H9 (cell line): ENCODE measurements around the gene CARD6. TPM values are rescaled to one million over a fixed set of nuclear protein-coding genes. Genes with fewer than 3 reads are reported as not detected.

Experiments
- DNase-seq: peaks from one replicate; pipeline ENCODE4 v3.0.0-alpha.2; 2017
- H2AFZ ChIP-seq: one replicate; pipeline ENCODE4 v1.6.1; 2013; ENCODE audit warnings: mild to moderate bottlenecking, low read length, control low read depth, moderate library complexity
- H2AK5ac ChIP-seq: 2 replicates; pipeline ENCODE4 v1.6.1; 2013; ENCODE audit warnings: low read length, control low read depth, mixed read lengths; ENCODE audit not compliant: insufficient read length
- H2BK120ac ChIP-seq: one replicate; pipeline ENCODE4 v1.6.1; 2013; ENCODE audit warnings: low read depth, mild to moderate bottlenecking, low read length, control low read depth, inconsistent platforms; ENCODE audit not compliant: poor library complexity, severe bottlenecking
- H2BK12ac ChIP-seq: 2 replicates; pipeline ENCODE4 v1.6.1; 2013; ENCODE audit warnings: low read length, control low read depth, mixed read lengths, low read depth; ENCODE audit not compliant: insufficient read length
- H2BK15ac ChIP-seq: 2 replicates; pipeline ENCODE4 v1.6.1; 2013; ENCODE audit warnings: low read depth, low read length, control low read depth
- H2BK20ac ChIP-seq: one replicate; pipeline ENCODE4 v1.6.1; 2013; ENCODE audit warnings: low read depth, mild to moderate bottlenecking, low read length, control low read depth, inconsistent platforms; ENCODE audit not compliant: poor library complexity, severe bottlenecking
- H2BK5ac ChIP-seq: 2 replicates; pipeline ENCODE4 v1.6.1; 2013; ENCODE audit warnings: low read length, control low read depth, mixed read lengths; ENCODE audit not compliant: insufficient read length
- H3K14ac ChIP-seq: 2 replicates; pipeline ENCODE4 v1.6.1; 2013; ENCODE audit warnings: low read length, control low read depth; ENCODE audit not compliant: insufficient read depth
- H3K18ac ChIP-seq: 2 replicates; pipeline ENCODE4 v1.6.1; 2013; ENCODE audit warnings: low read depth, mild to moderate bottlenecking, mixed read lengths, low read length, control low read depth; ENCODE audit not compliant: insufficient read length
- H3K23ac ChIP-seq: 2 replicates; pipeline ENCODE4 v1.6.1; 2013; ENCODE audit warnings: low read length, control low read depth, mixed read lengths, low read depth; ENCODE audit not compliant: insufficient read length
- H3K23me2 ChIP-seq: 2 replicates; pipeline ENCODE4 v1.6.1; 2013; ENCODE audit warnings: low read depth, mild to moderate bottlenecking, mixed read lengths, low read length, control low read depth; ENCODE audit not compliant: insufficient read length, poor library complexity, severe bottlenecking
- H3K27ac ChIP-seq: 2 replicates; pipeline ENCODE4 v1.5.1; 2013; ENCODE audit warnings: low read length, control low read depth, mixed read lengths, low read depth; ENCODE audit not compliant: insufficient read length
- H3K27me3 ChIP-seq: 2 replicates; pipeline ENCODE4 v1.6.1; 2013; ENCODE audit warnings: low read length, control low read depth, inconsistent platforms; ENCODE audit not compliant: insufficient read depth
- H3K4ac ChIP-seq: 2 replicates; pipeline ENCODE4 v1.6.1; 2013; ENCODE audit warnings: low read depth, mild to moderate bottlenecking, control low read depth, inconsistent platforms, low read length, moderate library complexity
- H3K4me1 ChIP-seq: 2 replicates; pipeline ENCODE4 v1.6.1; 2013; ENCODE audit warnings: low read length, control low read depth, inconsistent platforms; ENCODE audit not compliant: insufficient read depth
- H3K4me2 ChIP-seq: 2 replicates; pipeline ENCODE4 v1.6.1; 2013; ENCODE audit warnings: low read length, control low read depth, mixed read lengths; ENCODE audit not compliant: insufficient read length, insufficient read depth
- H3K56ac ChIP-seq: 2 replicates; pipeline ENCODE4 v1.6.1; 2013; ENCODE audit warnings: low read depth, mild to moderate bottlenecking, mixed read lengths, low read length, control low read depth; ENCODE audit not compliant: insufficient read length
- H3K79me1 ChIP-seq: 2 replicates; pipeline ENCODE4 v1.6.1; 2013; ENCODE audit warnings: low read depth, mild to moderate bottlenecking, moderate library complexity, low read length, control low read depth, inconsistent platforms; ENCODE audit not compliant: insufficient read depth, poor library complexity, severe bottlenecking
- H3K79me2 ChIP-seq: 2 replicates; pipeline ENCODE4 v1.6.1; 2013; ENCODE audit warnings: low read length, control low read depth, inconsistent platforms; ENCODE audit not compliant: insufficient read depth
- H3K9ac ChIP-seq: 2 replicates; pipeline ENCODE4 v1.6.1; 2013; ENCODE audit warnings: low read length, control low read depth, mixed read lengths; ENCODE audit not compliant: insufficient read length; ENCODE audit errors: extremely low read depth
- H3K9me3 ChIP-seq: one replicate; pipeline ENCODE4 v1.6.1; 2013; ENCODE audit warnings: low read depth, low read length, inconsistent platforms; ENCODE audit not compliant: control insufficient read depth
- H3T11ph ChIP-seq: one replicate; pipeline ENCODE4 v1.6.1; 2013; ENCODE audit warnings: mild to moderate bottlenecking, low read length, control low read depth, inconsistent platforms
- H4K20me1 ChIP-seq: one replicate; pipeline ENCODE4 v1.6.1; 2013; ENCODE audit not compliant: control insufficient read depth, insufficient read length, insufficient read depth
- H4K5ac ChIP-seq: 2 replicates; pipeline ENCODE4 v1.6.1; 2013; ENCODE audit warnings: low read depth, mild to moderate bottlenecking, mixed read lengths, low read length, control low read depth; ENCODE audit not compliant: insufficient read length
- H4K8ac ChIP-seq: replicated peaks from 2 replicates; pipeline ENCODE4 v1.6.1; 2013; ENCODE audit warnings: low read length, control low read depth, mixed read lengths, low read depth; ENCODE audit not compliant: insufficient read length
- H4K91ac ChIP-seq: 2 replicates; pipeline ENCODE4 v1.6.1; 2013; ENCODE audit warnings: low read depth, mild to moderate bottlenecking, moderate library complexity, mixed read lengths, low read length, control low read depth; ENCODE audit not compliant: insufficient read length
- H3K27ac Mint-ChIP-seq, 3 experiments: 2 replicates in 2 of 3; 3 replicates in 1 of 3; pipeline ENCODE4 v1.8.0; 2020 to 2021; ENCODE audit warnings: mixed read lengths in 3 of 3, mild to moderate bottlenecking in 1 of 3, moderate library complexity in 1 of 3
- H3K27me3 Mint-ChIP-seq: 2 replicates; pipeline ENCODE4 v1.8.0; 2021; ENCODE audit warnings: low read depth, mild to moderate bottlenecking, moderate library complexity, mixed read lengths
- H3K36me3 Mint-ChIP-seq, 3 experiments: 2 replicates in 2 of 3; 3 replicates in 1 of 3; pipeline ENCODE4 v1.8.0; 2020 to 2021; ENCODE audit warnings: low read depth in 3 of 3, mixed read lengths in 3 of 3; ENCODE audit not compliant: insufficient read depth in 1 of 3
- H3K4me1 Mint-ChIP-seq, 2 experiments: 2 replicates each; pipeline ENCODE4 v1.8.0; 2020; ENCODE audit warnings: mixed read lengths in 2 of 2
- H3K4me3 Mint-ChIP-seq, 2 experiments: 2 replicates in 1 of 2; 3 replicates in 1 of 2; pipeline ENCODE4 v1.8.0; 2020 to 2021; ENCODE audit warnings: mild to moderate bottlenecking in 2 of 2, mixed read lengths in 2 of 2, moderate library complexity in 1 of 2
- H3K9me3 Mint-ChIP-seq, 2 experiments: 2 replicates in 1 of 2; 3 replicates in 1 of 2; pipeline ENCODE4 v1.8.0; 2020; ENCODE audit warnings: mild to moderate bottlenecking in 2 of 2, mixed read lengths in 2 of 2, moderate library complexity in 1 of 2
- WGBS: extraction: QIAGEN DNeasy Blood & Tissue Kit; methylation state at CpG from one replicate; pipeline ENCODE4 v1.1.7; 2013; ENCODE audit warnings: missing lambda C conversion rate, low lambda C conversion rate, mixed read lengths; ENCODE audit not compliant: insufficient read length; ENCODE audit errors: extremely low coverage; 5-methylcytosine and 5-hydroxymethylcytosine counted together
- total RNA-seq: library from RNA; stranded (reverse); gene quantifications from 2 replicates; pipeline ENCODE4 v1.2.1, GENCODE V29; 2021
- TF ChIP-seq, protein P1 (sequence below): fragments of 200-600 bp; sonication (generic); conservative IDR thresholded peaks from 3 replicates; pipeline ENCODE4 v1.8.0; 2021; ENCODE audit warnings: antibody characterized with exemption, mild to moderate bottlenecking

The CARD6 gene
- total RNA-seq, 1 experiment from 2014 or later = 0.35 TPM

- H2BK120ac ChIP-seq = no peak overlapping the region
- peak overlapping the region; percentile 96 for H3K27ac ChIP-seq
- Mint-ChIP-seq H3K27me3 (no peaks in the 10 kb centered on the region), H3K4me1 (peaks cover 24 to 53% of the 10 kb centered on the region in 2 experiments), H3K36me3 (peaks cover 53 to 57% (median 56%) of the 10 kb centered on the region in 3 experiments), H3K4me3 (peak overlapping the region; percentile 100), H3K9me3 (peaks cover 3 to 6% of the 10 kb centered on the region in 2 experiments; a peak in 2 of 5 replicates), H3K27ac (peak overlapping the region; percentile 100)
- no peak overlapping the region for H2BK12ac ChIP-seq
- no CpG with 5 or more reads among the region's 21 CpGs for WGBS
- peaks cover 25% of the 10 kb centered on the region for H3K23me2 ChIP-seq
- H3K9me3 ChIP-seq = no peaks in the 10 kb centered on the region
- H4K8ac ChIP-seq = peak overlapping the region; percentile 97
- peak overlapping the region; percentile 94 for H3K56ac ChIP-seq
- H3K27me3 ChIP-seq = no peaks in the 10 kb centered on the region
- peak overlapping the region; percentile 31 for H2AK5ac ChIP-seq
- H2BK5ac ChIP-seq = peak overlapping the region; percentile 67
- peak overlapping the region; percentile 100 for H3K9ac ChIP-seq
- no peak overlapping the region for H2BK15ac ChIP-seq
- no peak overlapping the region for H3K23ac ChIP-seq
- no peak overlapping the region for H3T11ph ChIP-seq
- TF ChIP-seq, protein P1, sequence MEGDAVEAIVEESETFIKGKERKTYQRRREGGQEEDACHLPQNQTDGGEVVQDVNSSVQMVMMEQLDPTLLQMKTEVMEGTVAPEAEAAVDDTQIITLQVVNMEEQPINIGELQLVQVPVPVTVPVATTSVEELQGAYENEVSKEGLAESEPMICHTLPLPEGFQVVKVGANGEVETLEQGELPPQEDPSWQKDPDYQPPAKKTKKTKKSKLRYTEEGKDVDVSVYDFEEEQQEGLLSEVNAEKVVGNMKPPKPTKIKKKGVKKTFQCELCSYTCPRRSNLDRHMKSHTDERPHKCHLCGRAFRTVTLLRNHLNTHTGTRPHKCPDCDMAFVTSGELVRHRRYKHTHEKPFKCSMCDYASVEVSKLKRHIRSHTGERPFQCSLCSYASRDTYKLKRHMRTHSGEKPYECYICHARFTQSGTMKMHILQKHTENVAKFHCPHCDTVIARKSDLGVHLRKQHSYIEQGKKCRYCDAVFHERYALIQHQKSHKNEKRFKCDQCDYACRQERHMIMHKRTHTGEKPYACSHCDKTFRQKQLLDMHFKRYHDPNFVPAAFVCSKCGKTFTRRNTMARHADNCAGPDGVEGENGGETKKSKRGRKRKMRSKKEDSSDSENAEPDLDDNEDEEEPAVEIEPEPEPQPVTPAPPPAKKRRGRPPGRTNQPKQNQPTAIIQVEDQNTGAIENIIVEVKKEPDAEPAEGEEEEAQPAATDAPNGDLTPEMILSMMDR = no peak
- no peaks in the 10 kb centered on the region for H4K20me1 ChIP-seq
- peaks cover 13% of the 10 kb centered on the region; the same call in 1 of the 2 replicates for H3K79me2 ChIP-seq
- DNase-seq = no peak
- peak overlapping the region; percentile 95; the same call in 1 of the 2 replicates for H3K14ac ChIP-seq
- H3K79me1 ChIP-seq = no peaks in the 10 kb centered on the region
- peak overlapping the region; percentile 72 for H4K5ac ChIP-seq
- no peaks in the 10 kb centered on the region for H3K4me1 ChIP-seq
- H2AFZ ChIP-seq = no peak overlapping the region
- H2BK20ac ChIP-seq = no peak overlapping the region
- H3K4ac ChIP-seq = peak overlapping the region; percentile 64; the same call in 1 of the 2 replicates
- peak overlapping the region; percentile 91 for H3K4me2 ChIP-seq
- peak overlapping the region; percentile 76 for H3K18ac ChIP-seq
- peak overlapping the region; percentile 59 for H4K91ac ChIP-seq
These were observed 6.7 kb upstream of the CARD6 start for GRCh38 chr5:40834391-40834848.
